ENCODE data around the gene HSPA12A. TPM values are rescaled to one million over a fixed set of nuclear protein-coding genes. Genes with fewer than 3 reads are reported as not detected.

Gene HSPA12A
- total RNA-seq, 1 donor from 2014 or later, result 11.0 TPM

DNA sequence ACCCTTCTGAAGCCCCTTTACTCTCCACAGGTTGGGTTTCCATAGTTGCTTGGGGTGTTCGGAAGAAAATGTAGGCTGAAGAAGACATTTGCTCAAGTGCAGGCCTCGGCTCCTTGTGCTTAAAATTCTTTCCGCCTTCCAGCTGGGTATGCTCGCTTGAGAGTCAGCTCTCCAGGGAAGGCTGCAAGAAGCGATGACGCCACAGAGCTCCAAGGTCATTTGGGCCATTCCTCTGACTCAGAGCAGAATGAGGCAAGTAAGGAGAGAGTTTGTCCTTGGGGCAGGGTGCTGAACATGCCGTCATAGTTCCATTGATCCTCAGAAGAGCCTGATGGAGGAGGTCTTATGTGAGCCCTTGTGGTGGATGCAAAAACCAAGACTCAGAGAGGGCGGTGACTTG lies 27.4 kb upstream of the HSPA12A start:
- H3K4me1 Mint-ChIP-seq (ENCODE audit: unreplicated experiment), result peaks cover 28% of the 10 kb centered on the region
- H3K27me3 Mint-ChIP-seq, result no peaks in the 10 kb centered on the region
- peaks cover 3% of the 10 kb centered on the region for H3K9me3 Mint-ChIP-seq
- DNase-seq (ENCODE audit: extremely low spot score, unreplicated experiment), result no peak
- H3K27ac Mint-ChIP-seq, result no peak overlapping the region
- no peak overlapping the region for H3K4me3 Mint-ChIP-seq
- peaks cover 2% of the 10 kb centered on the region for H3K36me3 Mint-ChIP-seq
- TF ChIP-seq, protein P1, sequence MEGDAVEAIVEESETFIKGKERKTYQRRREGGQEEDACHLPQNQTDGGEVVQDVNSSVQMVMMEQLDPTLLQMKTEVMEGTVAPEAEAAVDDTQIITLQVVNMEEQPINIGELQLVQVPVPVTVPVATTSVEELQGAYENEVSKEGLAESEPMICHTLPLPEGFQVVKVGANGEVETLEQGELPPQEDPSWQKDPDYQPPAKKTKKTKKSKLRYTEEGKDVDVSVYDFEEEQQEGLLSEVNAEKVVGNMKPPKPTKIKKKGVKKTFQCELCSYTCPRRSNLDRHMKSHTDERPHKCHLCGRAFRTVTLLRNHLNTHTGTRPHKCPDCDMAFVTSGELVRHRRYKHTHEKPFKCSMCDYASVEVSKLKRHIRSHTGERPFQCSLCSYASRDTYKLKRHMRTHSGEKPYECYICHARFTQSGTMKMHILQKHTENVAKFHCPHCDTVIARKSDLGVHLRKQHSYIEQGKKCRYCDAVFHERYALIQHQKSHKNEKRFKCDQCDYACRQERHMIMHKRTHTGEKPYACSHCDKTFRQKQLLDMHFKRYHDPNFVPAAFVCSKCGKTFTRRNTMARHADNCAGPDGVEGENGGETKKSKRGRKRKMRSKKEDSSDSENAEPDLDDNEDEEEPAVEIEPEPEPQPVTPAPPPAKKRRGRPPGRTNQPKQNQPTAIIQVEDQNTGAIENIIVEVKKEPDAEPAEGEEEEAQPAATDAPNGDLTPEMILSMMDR (conservative IDR thresholded peaks at IDR 0.05), result no peak

DNA sequence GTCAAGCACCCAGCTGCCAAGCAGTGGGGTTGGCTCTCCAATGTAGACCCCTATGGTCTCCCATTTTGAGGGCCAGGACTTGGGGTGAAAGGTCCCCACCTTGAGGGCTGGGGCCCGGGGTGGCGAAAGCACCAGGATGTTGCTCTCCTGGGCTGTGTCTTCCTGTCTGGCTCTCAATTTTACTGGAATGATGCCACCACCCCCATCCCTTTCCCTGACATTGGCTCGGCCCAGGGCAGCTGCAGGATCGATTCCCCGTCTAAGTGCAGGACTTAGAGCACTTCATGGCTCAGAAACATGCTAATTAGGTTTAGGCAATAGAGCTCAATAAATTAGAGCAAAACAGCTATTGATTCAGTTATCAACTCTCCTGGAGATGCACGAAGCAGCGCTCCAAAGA lies 27.0 kb upstream of the HSPA12A start:
- TF ChIP-seq, protein P1 (conservative IDR thresholded peaks at IDR 0.05), result no peak
- H3K4me1 Mint-ChIP-seq (ENCODE audit: unreplicated experiment), result peaks cover 28% of the 10 kb centered on the region
- no peak for DNase-seq (ENCODE audit: extremely low spot score, unreplicated experiment)
- no peak overlapping the region for H3K4me3 Mint-ChIP-seq
- H3K27me3 Mint-ChIP-seq, result no peaks in the 10 kb centered on the region
- no peak overlapping the region for H3K27ac Mint-ChIP-seq
- peaks cover 4% of the 10 kb centered on the region for H3K36me3 Mint-ChIP-seq
- H3K9me3 Mint-ChIP-seq, result peaks cover 5% of the 10 kb centered on the region

DNA sequence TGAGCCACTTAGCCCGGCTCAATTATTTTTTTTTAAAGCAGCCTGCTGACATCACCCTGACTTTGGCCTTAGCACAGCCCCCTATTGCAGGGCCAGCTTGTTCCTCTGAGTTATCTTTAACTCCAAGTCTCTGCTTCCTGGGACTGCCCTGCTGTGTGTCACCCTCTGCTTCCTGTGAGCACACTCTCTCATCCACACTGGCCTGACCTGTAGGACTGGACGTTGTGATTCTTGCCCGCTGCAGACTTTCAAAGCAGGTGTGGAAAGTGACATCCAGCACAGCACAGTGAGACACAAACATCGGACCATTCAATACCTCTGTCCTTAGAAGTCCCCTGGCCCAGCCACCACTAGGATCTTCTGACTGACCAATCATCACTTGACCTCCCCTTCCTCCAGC lies 26.4 kb upstream of the HSPA12A start:
- Mint-ChIP-seq H3K36me3 (peaks cover 4% of the 10 kb centered on the region), H3K9me3 (peaks cover 5% of the 10 kb centered on the region), H3K4me3 (no peak overlapping the region), H3K27me3 (no peaks in the 10 kb centered on the region), H3K27ac (no peak overlapping the region), H3K4me1 (ENCODE audit: unreplicated experiment) (peaks cover 28% of the 10 kb centered on the region)
- DNase-seq (ENCODE audit: extremely low spot score, unreplicated experiment), result no peak
- TF ChIP-seq, protein P1 (conservative IDR thresholded peaks at IDR 0.05), result no peak

GRCh38 chr10:116766837-116767634 lies 24.7 kb upstream of the HSPA12A start:
- no peak overlapping the region for H3K27ac Mint-ChIP-seq
- DNase-seq (ENCODE audit: extremely low spot score, unreplicated experiment), result no peak
- no peaks in the 10 kb centered on the region for H3K27me3 Mint-ChIP-seq

DNA sequence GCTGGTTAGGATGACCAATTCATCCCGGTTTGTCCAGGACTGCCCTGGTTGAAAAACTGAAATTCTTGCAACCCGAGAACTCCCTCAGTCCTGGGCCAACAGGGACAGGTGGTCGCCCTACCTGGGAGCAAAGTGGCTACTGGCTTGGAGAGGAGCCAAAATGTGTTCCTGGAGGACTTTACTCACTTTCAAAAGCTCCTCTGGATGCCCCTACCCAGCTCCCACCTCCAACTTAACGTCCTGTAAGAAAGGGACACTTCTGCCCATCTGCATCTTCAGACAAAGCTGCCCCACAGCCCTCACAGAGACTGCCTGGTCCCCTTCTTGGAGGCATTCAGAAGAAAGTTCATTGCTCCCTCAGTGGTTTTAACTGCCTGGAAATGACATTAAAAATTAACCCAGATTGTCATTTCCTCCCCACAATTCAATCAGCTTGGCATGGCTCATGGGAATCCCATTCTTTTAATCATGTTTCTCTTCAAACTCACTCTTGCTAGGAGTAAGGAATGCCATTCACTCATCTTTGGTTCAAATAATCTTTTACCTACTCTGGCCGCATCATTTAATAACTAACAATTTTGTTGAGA lies 24.0 kb upstream of the HSPA12A start:
- H3K4me1 Mint-ChIP-seq (ENCODE audit: unreplicated experiment), result peaks cover 28% of the 10 kb centered on the region
- DNase-seq (ENCODE audit: extremely low spot score, unreplicated experiment), result no peak
- H3K9me3 Mint-ChIP-seq, result peaks cover 5% of the 10 kb centered on the region
- H3K36me3 Mint-ChIP-seq, result peaks cover 4% of the 10 kb centered on the region
- H3K27me3 Mint-ChIP-seq, result no peaks in the 10 kb centered on the region
- H3K4me3 Mint-ChIP-seq, result no peak overlapping the region
- TF ChIP-seq, protein P1 (conservative IDR thresholded peaks at IDR 0.05), result no peak
- no peak overlapping the region for H3K27ac Mint-ChIP-seq

More at GRCh38 chr10:116766837-116767634, 24.7 kb upstream of the HSPA12A start:
- Mint-ChIP-seq H3K9me3 (peaks cover 5% of the 10 kb centered on the region), H3K4me3 (no peak overlapping the region), H3K36me3 (peaks cover 4% of the 10 kb centered on the region), H3K4me1 (ENCODE audit: unreplicated experiment) (peaks cover 28% of the 10 kb centered on the region)
- TF ChIP-seq, protein P1 (conservative IDR thresholded peaks at IDR 0.05), result no peak

Measured in type B pancreatic cell (in vitro differentiated cells).